ENCODE data around the gene RHBDL3.
"Not testable (repeated sequence)": the region's sequence is repeated elsewhere in the genome, so short reads cannot be mapped to it uniquely, and the experiment has no call there.

RHBDL3 gene

GRCh38 chr17:32265192-32265923, at the start of gene RHBDL3:
TSS of gene RHBDL3 (plus strand) at chr17:32265832. CDS start at chr17:32266190, 358 bp downstream.
- FAIRE-seq, result no peak

- FAIRE-seq, result no peak
These were observed 43.0 kb upstream of the RHBDL3 start for GRCh38 chr17:32222621-32223020.

- FAIRE-seq, result no peak
These were observed 41.9 kb upstream of the RHBDL3 start for GRCh38 chr17:32223703-32224102.

- no peak for FAIRE-seq
These were observed 38.7 kb upstream of the RHBDL3 start for GRCh38 chr17:32226886-32227285.

GRCh38 chr17:32227910-32228309, 37.7 kb upstream of the RHBDL3 start:
- no peak for FAIRE-seq

GRCh38 chr17:32235588-32235987, 30.0 kb upstream of the RHBDL3 start:
- no peak for FAIRE-seq

- FAIRE-seq, result no peak
These were observed 26.2 kb upstream of the RHBDL3 start for GRCh38 chr17:32239456-32239855.

- no peak for FAIRE-seq
These were observed 24.9 kb upstream of the RHBDL3 start for GRCh38 chr17:32240750-32241149.

- FAIRE-seq, result no peak
These were observed 24.0 kb upstream of the RHBDL3 start for GRCh38 chr17:32241640-32242039.

GRCh38 chr17:32249475-32249874, 16.2 kb upstream of the RHBDL3 start:
- FAIRE-seq, result no peak

- FAIRE-seq, result no peak
These were observed 12.5 kb upstream of the RHBDL3 start for GRCh38 chr17:32253117-32253611.

GRCh38 chr17:32256012-32256700, 9.5 kb upstream of the RHBDL3 start:
- FAIRE-seq, result no peak

GRCh38 chr17:32256701-32257019, 9.0 kb upstream of the RHBDL3 start:
- no peak for FAIRE-seq

- no peak for FAIRE-seq
These were observed 7.1 kb upstream of the RHBDL3 start for GRCh38 chr17:32258383-32259140.

- FAIRE-seq, result no peak
These were observed 6.0 kb upstream of the RHBDL3 start for GRCh38 chr17:32259586-32259985.

- no peak for FAIRE-seq
These were observed 4.3 kb upstream of the RHBDL3 start for GRCh38 chr17:32261417-32261736.

GRCh38 chr17:32261936-32262510, 3.6 kb upstream of the RHBDL3 start:
- FAIRE-seq, result no peak

- not testable (repeated sequence) for FAIRE-seq
These were observed 2.1 kb upstream of the RHBDL3 start for GRCh38 chr17:32263515-32263914.

- FAIRE-seq, result no peak
These were observed 1.4 kb upstream of the RHBDL3 start for GRCh38 chr17:32264140-32264799.

- no peak for FAIRE-seq
These were observed 825 bp upstream of the RHBDL3 start for GRCh38 chr17:32264823-32265191.

GRCh38 chr17:32266051-32266388, 388 bp downstream of the RHBDL3 start:
- no peak for FAIRE-seq

GRCh38 chr17:32266389-32267301, 1.0 kb downstream of the RHBDL3 start:
- no peak for FAIRE-seq

Data from TTC549 (cell line).